ENCODE data around the gene OR6J1. TPM values are rescaled to one million over a fixed set of nuclear protein-coding genes. Genes with fewer than 3 reads are reported as not detected.

OR6J1 gene
- total and polyA plus RNA-seq, 2 of the 13 experiments (the other 11 are each of a cell fraction or from before 2014, with no cell fraction given), result not detected

- TF ChIP-seq, protein P1, sequence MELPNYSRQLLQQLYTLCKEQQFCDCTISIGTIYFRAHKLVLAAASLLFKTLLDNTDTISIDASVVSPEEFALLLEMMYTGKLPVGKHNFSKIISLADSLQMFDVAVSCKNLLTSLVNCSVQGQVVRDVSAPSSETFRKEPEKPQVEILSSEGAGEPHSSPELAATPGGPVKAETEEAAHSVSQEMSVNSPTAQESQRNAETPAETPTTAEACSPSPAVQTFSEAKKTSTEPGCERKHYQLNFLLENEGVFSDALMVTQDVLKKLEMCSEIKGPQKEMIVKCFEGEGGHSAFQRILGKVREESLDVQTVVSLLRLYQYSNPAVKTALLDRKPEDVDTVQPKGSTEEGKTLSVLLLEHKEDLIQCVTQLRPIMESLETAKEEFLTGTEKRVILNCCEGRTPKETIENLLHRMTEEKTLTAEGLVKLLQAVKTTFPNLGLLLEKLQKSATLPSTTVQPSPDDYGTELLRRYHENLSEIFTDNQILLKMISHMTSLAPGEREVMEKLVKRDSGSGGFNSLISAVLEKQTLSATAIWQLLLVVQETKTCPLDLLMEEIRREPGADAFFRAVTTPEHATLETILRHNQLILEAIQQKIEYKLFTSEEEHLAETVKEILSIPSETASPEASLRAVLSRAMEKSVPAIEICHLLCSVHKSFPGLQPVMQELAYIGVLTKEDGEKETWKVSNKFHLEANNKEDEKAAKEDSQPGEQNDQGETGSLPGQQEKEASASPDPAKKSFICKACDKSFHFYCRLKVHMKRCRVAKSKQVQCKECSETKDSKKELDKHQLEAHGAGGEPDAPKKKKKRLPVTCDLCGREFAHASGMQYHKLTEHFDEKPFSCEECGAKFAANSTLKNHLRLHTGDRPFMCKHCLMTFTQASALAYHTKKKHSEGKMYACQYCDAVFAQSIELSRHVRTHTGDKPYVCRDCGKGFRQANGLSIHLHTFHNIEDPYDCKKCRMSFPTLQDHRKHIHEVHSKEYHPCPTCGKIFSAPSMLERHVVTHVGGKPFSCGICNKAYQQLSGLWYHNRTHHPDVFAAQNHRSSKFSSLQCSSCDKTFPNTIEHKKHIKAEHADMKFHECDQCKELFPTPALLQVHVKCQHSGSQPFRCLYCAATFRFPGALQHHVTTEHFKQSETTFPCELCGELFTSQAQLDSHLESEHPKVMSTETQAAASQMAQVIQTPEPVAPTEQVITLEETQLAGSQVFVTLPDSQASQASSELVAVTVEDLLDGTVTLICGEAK (IDR thresholded peaks at IDR 0.05), result no peak
- TF ChIP-seq, protein P1 (CRISPR knock-in tag; IDR thresholded peaks at IDR 0.05), result peak; percentile 78; the same call in 1 of the 2 replicates
- TF ChIP-seq ZNF563 (CRISPR knock-in tag; IDR thresholded peaks at IDR 0.05) (peak; percentile 91; the same call in 1 of the 2 replicates), FOXA1 (IDR thresholded peaks at IDR 0.05) (no peak), FOXA1 (CRISPR knock-in tag; IDR thresholded peaks at IDR 0.05) (peak; percentile 61), ZNF569 (CRISPR knock-in tag; IDR thresholded peaks at IDR 0.05; ENCODE audit: borderline replicate concordance) (no peak), IRF2 (CRISPR knock-in tag; IDR thresholded peaks at IDR 0.05) (peak; percentile 84), FOXC1 (CRISPR knock-in tag; IDR thresholded peaks at IDR 0.05; ENCODE audit: borderline replicate concordance) (peak; percentile 96), KMT2A (CRISPR knock-in tag; IDR thresholded peaks at IDR 0.05) (peak; percentile 84), BRF2 (CRISPR knock-in tag; IDR thresholded peaks at IDR 0.05) (peak; percentile 50; the same call in 1 of the 2 replicates), JUNB (CRISPR knock-in tag; IDR thresholded peaks at IDR 0.05; ENCODE audit: borderline replicate concordance) (no peak), CREBL2 (CRISPR knock-in tag; IDR thresholded peaks at IDR 0.05; ENCODE audit: borderline replicate concordance) (peak; percentile 91), NFKB2 (CRISPR knock-in tag; IDR thresholded peaks at IDR 0.05; ENCODE audit: borderline replicate concordance) (peak; percentile 72; the same call in 1 of the 2 replicates), ELF3 (CRISPR knock-in tag; IDR thresholded peaks at IDR 0.05) (0 out of 2 replicates have a peak, but pooled peaks have one; percentile 31)
- TF ChIP-seq, protein P2, sequence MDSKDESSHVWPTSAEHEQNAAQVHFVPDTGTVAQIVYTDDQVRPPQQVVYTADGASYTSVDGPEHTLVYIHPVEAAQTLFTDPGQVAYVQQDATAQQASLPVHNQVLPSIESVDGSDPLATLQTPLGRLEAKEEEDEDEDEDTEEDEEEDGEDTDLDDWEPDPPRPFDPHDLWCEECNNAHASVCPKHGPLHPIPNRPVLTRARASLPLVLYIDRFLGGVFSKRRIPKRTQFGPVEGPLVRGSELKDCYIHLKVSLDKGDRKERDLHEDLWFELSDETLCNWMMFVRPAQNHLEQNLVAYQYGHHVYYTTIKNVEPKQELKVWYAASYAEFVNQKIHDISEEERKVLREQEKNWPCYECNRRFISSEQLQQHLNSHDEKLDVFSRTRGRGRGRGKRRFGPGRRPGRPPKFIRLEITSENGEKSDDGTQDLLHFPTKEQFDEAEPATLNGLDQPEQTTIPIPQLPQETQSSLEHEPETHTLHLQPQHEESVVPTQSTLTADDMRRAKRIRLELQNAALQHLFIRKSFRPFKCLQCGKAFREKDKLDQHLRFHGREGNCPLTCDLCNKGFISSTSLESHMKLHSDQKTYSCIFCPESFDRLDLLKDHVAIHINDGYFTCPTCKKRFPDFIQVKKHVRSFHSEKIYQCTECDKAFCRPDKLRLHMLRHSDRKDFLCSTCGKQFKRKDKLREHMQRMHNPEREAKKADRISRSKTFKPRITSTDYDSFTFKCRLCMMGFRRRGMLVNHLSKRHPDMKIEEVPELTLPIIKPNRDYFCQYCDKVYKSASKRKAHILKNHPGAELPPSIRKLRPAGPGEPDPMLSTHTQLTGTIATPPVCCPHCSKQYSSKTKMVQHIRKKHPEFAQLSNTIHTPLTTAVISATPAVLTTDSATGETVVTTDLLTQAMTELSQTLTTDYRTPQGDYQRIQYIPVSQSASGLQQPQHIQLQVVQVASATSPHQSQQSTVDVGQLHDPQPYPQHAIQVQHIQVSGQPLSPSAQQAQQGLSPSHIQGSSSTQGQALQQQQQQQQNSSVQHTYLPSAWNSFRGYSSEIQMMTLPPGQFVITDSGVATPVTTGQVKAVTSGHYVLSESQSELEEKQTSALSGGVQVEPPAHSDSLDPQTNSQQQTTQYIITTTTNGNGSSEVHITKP (CRISPR knock-in tag; IDR thresholded peaks at IDR 0.05; ENCODE audit: low read depth), result peak; percentile 72
Observed at GRCh38 chr14:22589096-22589839, 54.9 kb downstream of the OR6J1 start, which contains the start of gene DAD1 (continued).
